ENCODE measurements around the gene CHIA.
"Not testable (repeated sequence)": the region's sequence is repeated elsewhere in the genome, so short reads cannot be mapped to it uniquely, and the experiment has no call there.

Gene CHIA

GRCh38 chr1:111334169-111334568 lies 43.5 kb downstream of the CHIA start:
- H3K9ac ChIP-seq (ENCODE audit: low read length): no peak overlapping the region
- H3K27ac ChIP-seq (ENCODE audit: low read depth, low read length): no peak overlapping the region
- no peak overlapping the region for H3K4me3 ChIP-seq (ENCODE audit: low read depth, low read length)
- peaks cover 6% of the 10 kb centered on the region for H3K9me3 ChIP-seq (ENCODE audit: control insufficient read depth, insufficient read depth, low read depth, low read length)
- H3K36me3 ChIP-seq (ENCODE audit: control insufficient read depth, insufficient read depth, low read length): no peaks in the 10 kb centered on the region
- H3K4me1 ChIP-seq (ENCODE audit: control insufficient read depth, insufficient read depth, low read length): no peaks in the 10 kb centered on the region
- H3K27me3 ChIP-seq (ENCODE audit: control insufficient read depth, insufficient read depth, low read length): no peaks in the 10 kb centered on the region

GRCh38 chr1:111335214-111335877 lies 44.7 kb downstream of the CHIA start:
- not testable (repeated sequence) for H3K4me1 ChIP-seq (ENCODE audit: control insufficient read depth, insufficient read depth, low read length); H3K9me3 ChIP-seq (ENCODE audit: control insufficient read depth, insufficient read depth, low read depth, low read length); H3K9ac ChIP-seq (ENCODE audit: low read length); H3K27ac ChIP-seq (ENCODE audit: low read depth, low read length); H3K27me3 ChIP-seq (ENCODE audit: control insufficient read depth, insufficient read depth, low read length); H3K4me3 ChIP-seq (ENCODE audit: low read depth, low read length); H3K36me3 ChIP-seq (ENCODE audit: control insufficient read depth, insufficient read depth, low read length)

- H3K4me3 ChIP-seq (ENCODE audit: low read depth, low read length); H3K4me1 ChIP-seq (ENCODE audit: control insufficient read depth, insufficient read depth, low read length); H3K27ac ChIP-seq (ENCODE audit: low read depth, low read length); H3K27me3 ChIP-seq (ENCODE audit: control insufficient read depth, insufficient read depth, low read length); H3K9ac ChIP-seq (ENCODE audit: low read length); H3K9me3 ChIP-seq (ENCODE audit: control insufficient read depth, insufficient read depth, low read depth, low read length); H3K36me3 ChIP-seq (ENCODE audit: control insufficient read depth, insufficient read depth, low read length): not testable (repeated sequence)
Measured at GRCh38 chr1:111338849-111339248, 48.2 kb downstream of the CHIA start.

- H3K9ac ChIP-seq (ENCODE audit: low read length): peak overlapping the region; percentile 58
- H3K4me1 ChIP-seq (ENCODE audit: control insufficient read depth, insufficient read depth, low read length): peaks cover 21% of the 10 kb centered on the region
- no peaks in the 10 kb centered on the region for H3K27me3 ChIP-seq (ENCODE audit: control insufficient read depth, insufficient read depth, low read length)
- H3K27ac ChIP-seq (ENCODE audit: low read depth, low read length): peak overlapping the region; percentile 6; the same call in 1 of the 2 replicates
- H3K9me3 ChIP-seq (ENCODE audit: control insufficient read depth, insufficient read depth, low read depth, low read length): no peaks in the 10 kb centered on the region
- no peaks in the 10 kb centered on the region; the same call in 1 of the 2 replicates for H3K36me3 ChIP-seq (ENCODE audit: control insufficient read depth, insufficient read depth, low read length)
- H3K4me3 ChIP-seq (ENCODE audit: low read depth, low read length): peak overlapping the region; percentile 67
Measured at GRCh38 chr1:111346089-111346885, 55.6 kb downstream of the CHIA start.

GRCh38 chr1:111347026-111347425 lies 56.4 kb downstream of the CHIA start:
- Histone ChIP-seq H3K9me3 (ENCODE audit: control insufficient read depth, insufficient read depth, low read depth, low read length) (no peaks in the 10 kb centered on the region), H3K27ac (ENCODE audit: low read depth, low read length) (no peak overlapping the region), H3K4me3 (ENCODE audit: low read depth, low read length) (peak overlapping the region; percentile 67), H3K9ac (ENCODE audit: low read length) (peak overlapping the region; percentile 58), H3K36me3 (ENCODE audit: control insufficient read depth, insufficient read depth, low read length) (peaks cover 5% of the 10 kb centered on the region; the same call in 1 of the 2 replicates), H3K4me1 (ENCODE audit: control insufficient read depth, insufficient read depth, low read length) (peaks cover 21% of the 10 kb centered on the region), H3K27me3 (ENCODE audit: control insufficient read depth, insufficient read depth, low read length) (no peaks in the 10 kb centered on the region)

- Histone ChIP-seq H3K4me3 (ENCODE audit: low read depth, low read length) (no peak overlapping the region), H3K9ac (ENCODE audit: low read length) (no peak overlapping the region), H3K9me3 (ENCODE audit: control insufficient read depth, insufficient read depth, low read depth, low read length) (no peaks in the 10 kb centered on the region), H3K36me3 (ENCODE audit: control insufficient read depth, insufficient read depth, low read length) (peaks cover 5% of the 10 kb centered on the region; the same call in 1 of the 2 replicates), H3K27ac (ENCODE audit: low read depth, low read length) (no peak overlapping the region), H3K4me1 (ENCODE audit: control insufficient read depth, insufficient read depth, low read length) (peaks cover 16% of the 10 kb centered on the region), H3K27me3 (ENCODE audit: control insufficient read depth, insufficient read depth, low read length) (no peaks in the 10 kb centered on the region)
Measured at GRCh38 chr1:111351700-111352099, 61.0 kb downstream of the CHIA start.

- no peak overlapping the region for H3K9ac ChIP-seq (ENCODE audit: low read length)
- peaks cover 11% of the 10 kb centered on the region for H3K4me1 ChIP-seq (ENCODE audit: control insufficient read depth, insufficient read depth, low read length)
- H3K4me3 ChIP-seq (ENCODE audit: low read depth, low read length): no peak overlapping the region
- no peak overlapping the region for H3K27ac ChIP-seq (ENCODE audit: low read depth, low read length)
- no peaks in the 10 kb centered on the region for H3K9me3 ChIP-seq (ENCODE audit: control insufficient read depth, insufficient read depth, low read depth, low read length)
- peaks cover 5% of the 10 kb centered on the region; the same call in 1 of the 2 replicates for H3K36me3 ChIP-seq (ENCODE audit: control insufficient read depth, insufficient read depth, low read length)
- no peaks in the 10 kb centered on the region for H3K27me3 ChIP-seq (ENCODE audit: control insufficient read depth, insufficient read depth, low read length)
Measured at GRCh38 chr1:111354584-111354983, 63.9 kb downstream of the CHIA start.

- Histone ChIP-seq H3K9ac (ENCODE audit: low read length) (peak overlapping the region; percentile 80), H3K4me3 (ENCODE audit: low read depth, low read length) (peak overlapping the region; percentile 27; the same call in 1 of the 2 replicates), H3K36me3 (ENCODE audit: control insufficient read depth, insufficient read depth, low read length) (no peaks in the 10 kb centered on the region), H3K27ac (ENCODE audit: low read depth, low read length) (peak overlapping the region; percentile 91; the same call in 1 of the 2 replicates), H3K4me1 (ENCODE audit: control insufficient read depth, insufficient read depth, low read length) (peaks cover 32% of the 10 kb centered on the region), H3K9me3 (ENCODE audit: control insufficient read depth, insufficient read depth, low read depth, low read length) (no peaks in the 10 kb centered on the region), H3K27me3 (ENCODE audit: control insufficient read depth, insufficient read depth, low read length) (no peaks in the 10 kb centered on the region)
Measured at GRCh38 chr1:111358964-111359363, 68.3 kb downstream of the CHIA start.

GRCh38 chr1:111359376-111359775 lies 68.7 kb downstream of the CHIA start:
- peak overlapping the region; percentile 91; the same call in 1 of the 2 replicates for H3K27ac ChIP-seq (ENCODE audit: low read depth, low read length)
- no peaks in the 10 kb centered on the region for H3K27me3 ChIP-seq (ENCODE audit: control insufficient read depth, insufficient read depth, low read length)
- no peaks in the 10 kb centered on the region for H3K9me3 ChIP-seq (ENCODE audit: control insufficient read depth, insufficient read depth, low read depth, low read length)
- no peaks in the 10 kb centered on the region for H3K36me3 ChIP-seq (ENCODE audit: control insufficient read depth, insufficient read depth, low read length)
- H3K4me3 ChIP-seq (ENCODE audit: low read depth, low read length): peak overlapping the region; percentile 27; the same call in 1 of the 2 replicates
- peaks cover 36% of the 10 kb centered on the region for H3K4me1 ChIP-seq (ENCODE audit: control insufficient read depth, insufficient read depth, low read length)
- H3K9ac ChIP-seq (ENCODE audit: low read length): peak overlapping the region; percentile 80

GRCh38 chr1:111360257-111360656 lies 69.6 kb downstream of the CHIA start:
- H3K4me1 ChIP-seq (ENCODE audit: control insufficient read depth, insufficient read depth, low read length): peaks cover 45% of the 10 kb centered on the region
- H3K27ac ChIP-seq (ENCODE audit: low read depth, low read length): peak overlapping the region; percentile 95; the same call in 1 of the 2 replicates
- not testable (repeated sequence) for H3K27me3 ChIP-seq (ENCODE audit: control insufficient read depth, insufficient read depth, low read length); H3K36me3 ChIP-seq (ENCODE audit: control insufficient read depth, insufficient read depth, low read length); H3K9me3 ChIP-seq (ENCODE audit: control insufficient read depth, insufficient read depth, low read depth, low read length)
- H3K4me3 ChIP-seq (ENCODE audit: low read depth, low read length): 0 out of 2 replicates have a peak overlapping the region, but pooled peaks have one; percentile 8
- H3K9ac ChIP-seq (ENCODE audit: low read length): peak overlapping the region; percentile 80

- Histone ChIP-seq H3K4me1 (ENCODE audit: control insufficient read depth, insufficient read depth, low read length) (peaks cover 57% of the 10 kb centered on the region), H3K9me3 (ENCODE audit: control insufficient read depth, insufficient read depth, low read depth, low read length) (no peaks in the 10 kb centered on the region), H3K4me3 (ENCODE audit: low read depth, low read length) (no peak overlapping the region), H3K27me3 (ENCODE audit: control insufficient read depth, insufficient read depth, low read length) (no peaks in the 10 kb centered on the region), H3K9ac (ENCODE audit: low read length) (no peak overlapping the region), H3K36me3 (ENCODE audit: control insufficient read depth, insufficient read depth, low read length) (no peaks in the 10 kb centered on the region), H3K27ac (ENCODE audit: low read depth, low read length) (no peak overlapping the region)
Measured at GRCh38 chr1:111361761-111362160, 71.1 kb downstream of the CHIA start.

Data from HUES6 (cell line).